MG63 (cell line): ENCODE measurements around the gene ARFGAP3. TPM values are rescaled to one million over a fixed set of nuclear protein-coding genes. Genes with fewer than 3 reads are reported as not detected.

ENCODE experiments used
- DNase-seq: peaks from one replicate; pipeline ENCODE4 v3.0.0-alpha.2; 2020
- H3K27me3 ChIP-seq: fragments of 250-450 bp; sonication (Bioruptor Pico); 2 replicates; pipeline ENCODE4 v1.5.1; 2020; ENCODE audit warnings: mild to moderate bottlenecking, moderate library complexity
- H3K36me3 ChIP-seq: fragments of 250-450 bp; sonication (Bioruptor Pico); 2 replicates; pipeline ENCODE4 v1.5.1; 2020; ENCODE audit warnings: mild to moderate bottlenecking, moderate library complexity
- H3K4me3 ChIP-seq: fragments of 250-450 bp; sonication (Bioruptor Pico); 2 replicates; pipeline ENCODE4 v1.5.1; 2020; ENCODE audit warnings: mild to moderate bottlenecking, moderate library complexity
- H3K9me3 ChIP-seq: fragments of 250-450 bp; sonication (Bioruptor Pico); 2 replicates; pipeline ENCODE4 v1.5.1; 2020; ENCODE audit warnings: mild to moderate bottlenecking, moderate library complexity
- total RNA-seq: library from RNA; depleted of rRNA; stranded (reverse); fragments of >200 nt; shearing (Covaris generic); gene quantifications from 2 replicates; pipeline ENCODE4 v1.2.3, GENCODE V29; 2014; ENCODE audit warnings: low replicate concordance

Gene ARFGAP3
- total RNA-seq, 1 experiment from 2014 or later = 27.5 TPM

DNA sequence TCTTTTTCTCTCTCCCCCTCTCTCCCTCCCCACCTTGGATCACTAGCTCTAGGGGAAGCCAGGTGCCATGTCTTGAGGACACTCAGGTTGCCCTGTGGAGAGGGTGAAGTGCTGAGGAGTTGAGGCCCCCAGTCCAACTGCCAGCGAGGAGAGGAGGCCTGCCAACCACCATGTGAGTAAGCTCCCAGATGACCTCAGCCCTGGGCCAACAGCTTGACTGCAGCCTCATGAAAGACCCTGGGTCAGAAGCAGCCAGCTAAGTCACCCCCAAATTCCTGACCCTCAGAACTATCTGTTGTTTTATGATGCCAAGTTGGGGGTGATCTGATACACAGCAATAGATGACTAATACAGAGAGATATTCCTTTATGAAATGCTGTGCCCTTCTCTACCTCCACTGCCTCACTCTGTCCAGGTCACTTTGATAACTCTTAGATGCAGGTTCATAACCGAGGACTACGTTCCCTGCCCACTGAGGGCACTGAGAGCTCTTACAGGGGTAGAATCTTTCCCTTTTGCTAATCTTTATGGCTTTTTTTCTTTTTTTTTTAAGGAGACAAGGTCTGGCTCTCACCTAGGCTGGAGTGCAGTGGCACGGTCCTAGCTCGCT is 8.0 kb downstream of the ARFGAP3 start:
- Histone ChIP-seq H3K27me3 (no peaks in the 10 kb centered on the region), H3K9me3 (no peaks in the 10 kb centered on the region), H3K36me3 (peaks cover 20% of the 10 kb centered on the region), H3K4me3 (no peak overlapping the region)
- peak; percentile 84 for DNase-seq

DNA sequence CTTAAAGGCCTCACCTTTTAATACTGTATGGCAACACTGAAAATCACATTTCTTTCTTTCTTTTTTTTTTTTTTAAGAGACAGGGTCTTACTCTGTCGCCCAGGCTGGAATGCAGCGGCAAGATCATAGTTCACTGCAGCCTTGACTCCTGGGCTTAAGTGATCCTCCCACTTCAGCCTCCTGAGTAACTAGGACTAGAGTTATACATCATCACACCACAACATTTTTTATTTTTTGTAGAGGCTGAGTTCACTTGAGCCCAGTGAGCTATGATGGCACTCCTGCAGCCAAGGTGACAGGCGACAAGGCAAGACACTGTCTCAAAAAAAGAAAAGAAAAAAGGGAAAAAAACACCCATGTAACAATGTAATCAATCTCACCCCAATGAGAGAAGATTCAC is 10.0 kb downstream of the ARFGAP3 start:
- no peak overlapping the region for H3K4me3 ChIP-seq
- DNase-seq = no peak
- peaks cover 22% of the 10 kb centered on the region for H3K36me3 ChIP-seq
- H3K9me3 ChIP-seq = no peaks in the 10 kb centered on the region
- H3K27me3 ChIP-seq = no peaks in the 10 kb centered on the region

DNA sequence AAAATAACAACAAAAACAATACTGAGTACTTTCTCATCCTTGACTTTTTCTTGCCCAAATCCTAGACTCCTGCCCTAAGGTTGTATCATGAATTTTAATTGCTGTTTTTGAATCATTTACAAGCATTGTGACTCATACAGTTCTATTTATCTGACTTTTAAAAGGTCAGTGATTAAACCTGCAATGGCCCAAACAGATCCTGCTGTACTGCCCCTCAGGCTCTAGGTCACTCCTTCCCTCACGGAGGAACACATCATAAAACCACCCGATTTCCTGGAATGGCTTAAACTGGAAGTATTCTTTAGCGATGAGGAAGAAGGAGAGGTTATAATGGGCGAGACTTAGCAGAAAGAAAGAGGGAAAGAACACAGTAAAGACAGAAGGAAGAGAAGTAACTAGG is 12.3 kb downstream of the ARFGAP3 start:
- H3K4me3 ChIP-seq = no peak overlapping the region
- DNase-seq = peak; percentile 53
- H3K27me3 ChIP-seq = no peaks in the 10 kb centered on the region
- peaks cover 26% of the 10 kb centered on the region for H3K36me3 ChIP-seq
- H3K9me3 ChIP-seq = no peaks in the 10 kb centered on the region

DNA sequence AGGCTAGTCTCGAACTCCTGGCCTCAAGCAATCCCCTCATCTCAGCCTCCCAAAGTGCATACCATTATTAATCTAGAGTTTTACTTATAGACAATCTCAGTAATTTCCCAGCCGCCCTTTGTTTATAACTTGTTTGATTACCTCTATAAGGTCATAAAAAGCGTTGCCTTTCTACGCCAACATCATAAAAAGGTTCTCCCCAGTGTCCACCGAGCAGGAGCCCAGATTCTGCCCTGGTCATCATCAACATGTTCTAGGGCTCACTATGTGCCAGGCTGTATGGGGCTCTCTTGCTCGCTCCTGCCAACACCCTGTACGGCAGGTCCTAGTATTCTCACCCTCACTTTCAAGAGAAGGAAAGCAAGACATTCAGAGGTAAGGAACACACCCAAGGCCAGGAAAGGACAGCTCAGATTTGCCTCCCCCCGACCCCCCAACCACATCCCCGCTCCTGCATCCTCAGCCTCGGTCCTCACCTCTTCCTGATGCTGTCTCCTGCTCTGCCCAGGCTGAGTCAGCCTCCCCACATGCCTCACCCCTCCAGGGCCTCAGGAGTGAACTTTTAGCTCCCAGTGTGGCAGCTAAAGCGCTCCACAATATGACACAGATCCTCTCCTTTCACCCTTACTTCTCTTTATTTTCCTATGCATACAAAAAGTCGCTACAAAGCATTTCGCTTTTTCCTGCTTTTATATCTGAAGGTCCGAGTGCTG is 14.3 kb downstream of the ARFGAP3 start:
- no peak overlapping the region for H3K4me3 ChIP-seq
- H3K36me3 ChIP-seq = peaks cover 30% of the 10 kb centered on the region
- no peak for DNase-seq

DNA sequence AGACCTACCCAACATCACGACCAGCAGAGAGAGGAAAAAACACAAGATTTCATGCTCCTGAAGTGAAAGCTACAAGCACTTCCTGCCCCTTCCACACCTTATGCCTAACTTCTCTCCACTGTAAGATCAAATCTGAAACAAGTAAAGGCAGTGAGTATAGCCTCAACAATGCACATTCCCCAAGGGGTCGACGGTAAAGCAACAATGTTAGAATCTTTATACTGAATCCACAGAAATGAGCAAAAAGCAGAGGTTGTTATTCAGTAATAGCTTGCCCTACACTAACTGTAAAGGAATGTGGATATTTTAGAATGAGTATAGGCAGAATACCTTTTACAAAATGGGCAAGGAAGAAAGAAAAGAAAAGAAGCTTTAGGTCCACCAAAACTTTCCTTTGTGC is 15.6 kb downstream of the ARFGAP3 start:
- Histone ChIP-seq H3K27me3 (no peaks in the 10 kb centered on the region), H3K36me3 (peaks cover 31% of the 10 kb centered on the region), H3K4me3 (no peak overlapping the region), H3K9me3 (no peaks in the 10 kb centered on the region)
- no peak for DNase-seq

More for the DNA sequence above, 14.3 kb downstream of the ARFGAP3 start:
- no peaks in the 10 kb centered on the region for H3K27me3 ChIP-seq
- no peaks in the 10 kb centered on the region for H3K9me3 ChIP-seq

DNA sequence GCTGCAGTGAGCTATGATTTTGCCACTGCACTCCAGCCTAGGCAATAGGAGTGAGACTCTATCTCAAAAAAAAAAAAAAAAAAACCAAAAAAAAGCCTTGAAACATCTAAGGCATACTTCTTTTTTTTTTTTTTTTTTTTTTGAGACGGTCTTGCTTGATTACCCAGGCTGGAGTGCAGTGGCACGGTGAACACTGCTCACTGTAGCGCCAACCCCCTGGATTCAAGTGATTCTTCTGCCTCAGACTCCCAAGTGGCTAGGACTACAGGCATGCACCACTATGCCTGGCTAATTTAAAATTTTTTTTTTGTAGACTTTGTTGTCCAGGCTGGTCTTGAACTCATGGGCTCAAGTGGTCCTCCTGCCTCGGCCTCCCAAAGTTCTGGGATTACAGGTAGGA is 19.5 kb downstream of the ARFGAP3 start:
- DNase-seq = no peak
- Histone ChIP-seq H3K4me3 (no peak overlapping the region), H3K36me3 (peaks cover 17% of the 10 kb centered on the region), H3K27me3 (no peaks in the 10 kb centered on the region), H3K9me3 (no peaks in the 10 kb centered on the region)

DNA sequence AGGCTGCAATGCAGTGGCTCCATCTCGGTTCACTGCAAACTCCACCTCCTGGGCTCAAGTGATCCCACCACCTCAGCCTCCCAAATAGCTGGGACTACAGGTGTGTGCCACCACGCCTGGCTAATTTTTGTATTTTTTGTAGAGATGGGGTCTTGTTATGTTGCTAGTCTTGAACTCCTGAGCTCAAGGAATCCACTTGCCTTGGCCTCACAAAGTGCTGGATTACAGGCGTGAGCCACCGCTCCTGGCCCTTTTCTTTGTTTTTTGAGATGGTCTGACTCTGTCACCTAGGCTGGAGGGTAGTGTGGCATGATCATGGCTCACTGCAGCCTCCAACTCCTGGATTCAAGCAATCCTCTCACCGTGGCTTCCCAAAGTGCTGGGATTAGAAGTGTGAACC is 21.0 kb downstream of the ARFGAP3 start:
- Histone ChIP-seq H3K9me3 (no peaks in the 10 kb centered on the region), H3K4me3 (no peak overlapping the region), H3K27me3 (no peaks in the 10 kb centered on the region), H3K36me3 (peaks cover 20% of the 10 kb centered on the region)
- DNase-seq = no peak

DNA sequence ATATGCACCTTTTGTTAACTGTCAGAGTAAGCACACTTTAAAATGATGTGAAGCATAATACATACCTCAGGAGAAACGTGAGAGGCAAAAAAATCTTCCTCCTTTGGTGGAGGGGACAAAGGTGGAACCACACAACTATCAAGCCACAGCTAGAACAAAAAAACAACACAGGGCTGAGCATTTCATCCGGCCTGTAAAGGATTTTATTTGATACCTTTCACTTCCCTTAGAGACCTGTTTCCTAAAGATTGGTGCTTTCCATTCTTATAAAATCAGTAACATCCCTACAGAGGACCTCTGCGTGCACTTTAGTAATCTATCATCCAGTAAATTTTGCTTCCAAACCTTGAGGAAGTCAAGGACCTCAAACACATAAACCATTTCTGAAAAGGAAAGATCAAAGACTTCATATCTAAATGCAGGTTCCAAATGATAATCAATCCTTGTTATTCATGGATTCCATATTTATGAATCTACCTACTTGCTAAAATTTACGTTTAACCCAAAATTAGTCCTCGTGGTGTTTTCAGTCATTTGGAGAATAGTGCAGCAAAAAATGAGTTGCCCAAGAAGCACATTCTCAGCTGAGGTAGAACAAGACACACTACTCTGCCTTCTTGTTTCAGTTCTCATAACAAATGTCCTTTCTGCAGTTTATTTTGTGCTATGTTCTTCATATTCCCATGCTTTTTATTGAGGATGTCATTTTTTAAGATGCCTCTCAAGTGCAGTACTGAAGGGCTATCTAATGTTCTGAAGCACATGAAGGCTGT is 22.7 kb downstream of the ARFGAP3 start:
- no peaks in the 10 kb centered on the region for H3K9me3 ChIP-seq
- H3K27me3 ChIP-seq = no peaks in the 10 kb centered on the region
- DNase-seq = no peak
- H3K36me3 ChIP-seq = peaks cover 27% of the 10 kb centered on the region
- no peak overlapping the region for H3K4me3 ChIP-seq

DNA sequence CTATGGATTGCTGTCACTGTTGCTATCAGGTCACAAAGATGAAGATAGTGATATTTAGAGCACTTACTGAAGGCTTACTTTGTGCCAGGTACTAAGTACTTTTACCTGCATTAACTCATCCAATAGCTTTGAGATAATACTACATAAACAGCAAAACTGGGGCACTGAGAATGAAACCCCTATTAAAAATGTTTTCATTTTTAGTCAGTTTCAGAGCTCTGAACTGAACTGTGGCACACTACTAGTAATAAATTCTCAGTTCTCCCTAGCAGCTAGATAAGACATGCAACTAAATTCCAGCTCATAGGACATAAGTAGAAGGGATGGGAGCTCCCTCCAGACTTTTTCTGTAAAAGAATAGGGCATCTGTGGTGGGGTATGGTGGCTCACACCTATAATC is 24.0 kb downstream of the ARFGAP3 start:
- no peaks in the 10 kb centered on the region for H3K9me3 ChIP-seq
- no peak for DNase-seq
- H3K27me3 ChIP-seq = no peaks in the 10 kb centered on the region
- no peak overlapping the region for H3K4me3 ChIP-seq
- peaks cover 29% of the 10 kb centered on the region for H3K36me3 ChIP-seq

DNA sequence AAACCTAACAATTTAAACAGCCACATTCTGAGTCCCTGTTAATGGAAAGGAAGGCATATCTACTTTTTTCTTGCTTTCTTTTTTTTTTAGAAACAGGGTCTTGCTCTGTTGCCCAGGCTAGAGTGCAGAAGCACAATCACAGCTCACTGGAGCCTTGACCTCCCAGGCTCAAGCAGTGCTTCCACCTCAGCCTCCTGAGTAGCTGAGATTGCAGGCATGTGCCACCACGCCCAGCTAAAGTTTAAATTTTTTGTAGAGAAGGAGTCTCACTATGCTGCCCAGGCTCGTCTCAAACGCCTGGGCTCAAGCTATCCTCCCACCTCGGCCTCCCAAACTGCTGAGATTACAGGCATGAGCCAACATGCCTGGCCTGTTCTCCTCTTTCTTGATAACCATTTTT is 25.4 kb downstream of the ARFGAP3 start:
- no peak for DNase-seq
- H3K27me3 ChIP-seq = no peaks in the 10 kb centered on the region
- peaks cover 30% of the 10 kb centered on the region for H3K36me3 ChIP-seq
- no peaks in the 10 kb centered on the region for H3K9me3 ChIP-seq
- H3K4me3 ChIP-seq = no peak overlapping the region

DNA sequence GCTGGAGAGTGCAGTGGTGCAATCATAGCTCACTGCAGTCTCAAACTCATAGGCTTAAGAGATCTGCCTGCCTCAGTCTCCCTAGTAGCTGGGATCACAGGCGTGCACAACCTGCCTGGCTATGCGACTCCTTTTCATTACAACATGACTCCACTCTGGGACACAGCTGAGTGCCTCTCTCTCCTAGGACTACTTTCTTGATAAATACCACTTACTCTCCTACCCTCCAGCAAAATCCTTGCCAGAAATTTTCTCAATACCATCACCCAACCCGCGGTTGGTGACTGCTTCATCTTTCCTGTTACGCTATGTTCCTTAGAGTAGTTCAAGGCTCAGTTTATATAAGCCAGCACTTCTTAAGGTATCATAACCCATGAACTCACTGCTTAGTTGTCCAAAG is 26.9 kb downstream of the ARFGAP3 start:
- Histone ChIP-seq H3K4me3 (no peak overlapping the region), H3K36me3 (peaks cover 32% of the 10 kb centered on the region), H3K27me3 (no peaks in the 10 kb centered on the region), H3K9me3 (no peaks in the 10 kb centered on the region)
- DNase-seq = no peak

DNA sequence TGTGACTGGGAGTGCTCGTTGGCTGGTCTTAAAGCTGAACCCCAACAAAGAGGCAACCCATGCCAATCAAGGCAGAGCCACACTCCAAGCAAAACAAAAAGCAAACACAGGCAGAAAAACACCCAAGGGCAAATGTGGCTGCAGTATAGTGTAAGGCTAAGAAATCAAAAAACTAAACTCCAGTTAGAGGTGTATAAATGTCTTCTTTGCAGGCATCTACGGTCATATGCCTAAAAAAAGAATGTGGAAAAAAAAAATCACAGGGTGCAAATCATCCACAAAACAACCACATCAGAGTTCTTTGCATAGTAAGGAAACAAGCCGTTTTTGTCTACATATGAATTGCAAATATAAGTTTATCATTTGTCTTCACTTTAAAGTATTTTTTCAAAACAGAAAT is 27.8 kb downstream of the ARFGAP3 start:
- H3K27me3 ChIP-seq = no peaks in the 10 kb centered on the region
- no peak for DNase-seq
- H3K36me3 ChIP-seq = peaks cover 35% of the 10 kb centered on the region
- no peaks in the 10 kb centered on the region for H3K9me3 ChIP-seq
- no peak overlapping the region for H3K4me3 ChIP-seq

DNA sequence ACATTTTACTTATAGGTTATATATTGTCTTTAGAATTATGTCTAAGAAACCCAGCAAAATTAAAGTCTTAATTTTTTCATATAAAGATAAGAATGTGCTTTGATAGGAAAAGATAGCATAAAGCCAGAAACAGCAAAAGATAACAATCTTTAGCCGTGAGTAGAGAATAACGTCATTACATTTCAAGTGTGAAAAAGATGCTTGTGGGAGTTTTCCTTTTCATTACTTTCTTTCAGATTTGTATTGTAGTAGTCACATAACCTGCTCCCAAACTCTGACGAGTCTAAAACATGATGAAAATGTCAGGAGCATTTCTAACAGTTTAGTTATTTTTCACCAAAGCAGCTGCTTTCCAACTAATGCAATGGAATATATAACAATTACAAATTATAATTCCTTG is 31.3 kb downstream of the ARFGAP3 start:
- Histone ChIP-seq H3K36me3 (peaks cover 37% of the 10 kb centered on the region), H3K9me3 (no peaks in the 10 kb centered on the region), H3K27me3 (no peaks in the 10 kb centered on the region), H3K4me3 (no peak overlapping the region)
- DNase-seq = no peak

DNA sequence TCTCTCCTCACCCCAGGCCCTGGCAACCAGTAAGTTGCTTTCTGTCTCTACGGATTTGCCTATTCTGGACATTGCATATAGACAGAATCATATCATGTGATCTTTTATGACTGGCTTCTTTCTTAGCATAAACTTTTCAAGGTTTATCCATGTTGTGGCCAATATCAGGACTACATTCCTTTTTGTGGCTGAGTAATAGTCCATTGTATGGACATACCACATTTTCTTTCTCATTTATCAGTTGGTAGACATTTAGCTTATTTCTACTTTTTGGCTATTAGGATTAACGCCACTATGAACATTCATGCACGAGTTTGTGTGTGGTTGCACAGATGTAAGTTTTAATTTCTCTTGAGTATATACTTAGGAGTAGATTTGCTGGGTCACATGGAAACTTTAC is 35.7 kb downstream of the ARFGAP3 start:
- H3K4me3 ChIP-seq = no peak overlapping the region
- peaks cover 24% of the 10 kb centered on the region for H3K36me3 ChIP-seq
- no peaks in the 10 kb centered on the region for H3K9me3 ChIP-seq
- no peak for DNase-seq
- H3K27me3 ChIP-seq = no peaks in the 10 kb centered on the region

DNA sequence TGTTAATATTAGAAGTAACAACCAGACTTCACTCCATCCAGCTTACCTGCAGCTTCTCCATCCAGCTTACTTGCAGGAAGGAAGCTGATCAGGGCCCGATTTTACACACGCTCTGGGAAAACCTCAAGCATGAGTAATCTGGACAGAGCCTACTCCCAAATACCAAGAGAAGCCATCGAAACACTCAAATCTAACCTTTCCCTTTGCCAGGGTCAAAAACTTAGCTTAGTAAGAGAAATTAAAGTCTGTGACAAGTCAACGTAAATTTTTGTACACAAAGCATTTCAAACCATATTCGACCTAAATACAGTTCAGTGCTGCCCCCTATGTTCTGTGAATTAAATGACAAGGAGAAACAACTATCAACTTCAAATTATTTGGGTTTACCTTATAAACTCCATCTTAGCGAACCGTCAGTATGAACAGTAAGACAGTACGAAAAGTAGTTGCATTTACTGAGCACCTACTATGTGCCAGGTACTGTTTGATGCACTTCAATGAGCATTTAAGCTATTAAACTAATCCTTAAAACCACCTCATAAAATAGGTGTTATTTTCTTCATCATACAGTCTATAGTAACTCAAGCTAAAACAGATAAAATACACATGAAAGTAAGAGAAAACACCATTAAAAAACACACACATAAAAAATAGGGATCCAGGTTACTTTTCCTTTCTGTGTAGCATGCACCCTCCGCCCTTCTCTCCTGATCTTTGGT is 36.9 kb downstream of the ARFGAP3 start:
- peaks cover 23% of the 10 kb centered on the region for H3K36me3 ChIP-seq
- no peak overlapping the region for H3K4me3 ChIP-seq
- H3K27me3 ChIP-seq = no peaks in the 10 kb centered on the region
- DNase-seq = no peak
- no peaks in the 10 kb centered on the region for H3K9me3 ChIP-seq

DNA sequence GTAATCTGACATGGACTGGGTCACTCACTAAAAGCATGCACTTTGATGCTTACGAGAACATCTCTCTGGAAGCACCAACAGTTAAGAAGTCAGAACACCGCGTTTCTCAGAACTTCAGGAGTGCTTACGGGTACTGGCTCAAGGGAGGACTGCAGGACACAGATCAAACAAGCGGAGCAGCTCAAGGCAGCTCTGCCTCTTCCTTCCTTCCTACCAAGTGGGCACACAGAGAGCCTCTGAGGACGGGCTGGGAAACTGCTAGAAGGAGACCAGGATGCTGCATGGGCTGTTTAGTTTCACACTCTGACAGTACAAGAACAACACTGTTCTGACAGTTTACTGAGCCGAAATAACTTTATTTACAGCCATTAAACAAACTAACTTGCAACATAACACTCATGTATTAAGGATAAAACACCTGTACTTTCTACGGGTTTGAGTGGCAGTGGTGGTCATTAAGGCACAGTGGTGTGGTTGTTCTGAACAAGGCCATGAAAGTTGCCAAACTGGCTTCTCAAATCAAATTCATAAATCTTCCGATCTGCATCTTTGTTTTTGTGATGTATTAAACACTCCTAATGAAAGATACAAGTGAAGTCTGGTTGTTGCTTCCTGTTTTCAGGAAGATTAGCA is 37.5 kb downstream of the ARFGAP3 start:
- peaks cover 18% of the 10 kb centered on the region for H3K36me3 ChIP-seq
- no peak overlapping the region for H3K4me3 ChIP-seq
- no peaks in the 10 kb centered on the region for H3K27me3 ChIP-seq
- DNase-seq = no peak
- no peaks in the 10 kb centered on the region for H3K9me3 ChIP-seq

DNA sequence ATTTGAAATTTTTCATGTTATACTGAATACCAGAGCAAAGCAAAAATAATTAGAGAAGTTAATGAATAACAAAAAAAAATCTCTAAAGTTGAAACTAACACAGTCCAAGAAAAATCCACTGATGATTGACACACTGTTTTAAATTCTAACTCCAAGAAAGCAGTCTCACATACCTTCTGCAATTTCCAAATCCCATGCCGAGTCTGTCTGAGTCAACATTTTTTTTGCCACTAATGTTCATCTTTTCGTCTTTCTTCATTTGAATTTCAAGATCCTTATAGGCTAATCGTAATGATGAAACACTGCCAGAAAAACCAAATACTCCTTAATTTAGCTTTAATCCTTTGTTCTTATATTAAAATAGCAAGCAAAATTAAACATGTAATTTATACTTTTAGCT is 39.5 kb downstream of the ARFGAP3 start:
- no peaks in the 10 kb centered on the region for H3K27me3 ChIP-seq
- no peak overlapping the region for H3K4me3 ChIP-seq
- H3K36me3 ChIP-seq = peaks cover 20% of the 10 kb centered on the region
- no peaks in the 10 kb centered on the region for H3K9me3 ChIP-seq
- DNase-seq = no peak
